DLD1 (cell line): ENCODE measurements around the gene DCAF6.

Source experiments
- in situ Hi-C: cut with HindIII; loops from 2 replicates; pipeline ENCODE4 v1.10.0; 2017; ENCODE audit warnings: low sequenced_read_pairs

DCAF6 gene

GRCh38 chr1:168099337-168099801 is 162.9 kb downstream of the DCAF6 start:
- in situ Hi-C loops = no loop called here

DNA sequence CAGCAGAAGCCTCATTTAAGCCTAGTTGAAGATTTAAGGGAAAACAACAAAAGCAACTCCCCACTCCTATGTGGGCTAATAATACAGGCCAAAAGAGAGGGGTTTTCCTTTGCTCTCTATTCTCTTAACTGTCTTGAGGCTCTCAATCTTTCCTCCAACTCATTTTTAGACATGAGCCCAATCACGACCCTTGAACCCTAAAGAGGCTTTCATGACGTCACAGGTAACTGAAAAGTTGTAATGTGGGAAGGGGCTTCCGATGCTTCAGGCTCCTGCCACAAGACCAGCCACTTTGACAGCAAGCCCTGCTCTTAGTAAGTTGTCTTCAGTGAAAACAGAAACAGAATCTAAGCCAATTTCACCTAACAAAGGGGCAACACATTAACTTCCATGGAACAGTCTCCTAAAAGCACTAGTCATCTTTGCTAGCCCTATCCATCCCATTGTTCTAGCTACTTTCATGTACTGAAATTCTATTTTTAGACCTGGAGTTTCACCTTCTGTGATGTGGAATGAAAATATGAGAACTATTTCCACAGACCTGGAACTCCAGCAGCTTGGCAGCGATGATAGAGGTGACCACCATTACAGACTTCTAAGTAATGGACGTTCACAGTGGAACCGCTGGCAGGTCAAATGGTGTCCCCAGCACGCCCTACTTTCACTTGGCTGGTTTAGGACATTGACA is 164.0 kb downstream of the DCAF6 start:
- in situ Hi-C loops = no loop called here

DNA sequence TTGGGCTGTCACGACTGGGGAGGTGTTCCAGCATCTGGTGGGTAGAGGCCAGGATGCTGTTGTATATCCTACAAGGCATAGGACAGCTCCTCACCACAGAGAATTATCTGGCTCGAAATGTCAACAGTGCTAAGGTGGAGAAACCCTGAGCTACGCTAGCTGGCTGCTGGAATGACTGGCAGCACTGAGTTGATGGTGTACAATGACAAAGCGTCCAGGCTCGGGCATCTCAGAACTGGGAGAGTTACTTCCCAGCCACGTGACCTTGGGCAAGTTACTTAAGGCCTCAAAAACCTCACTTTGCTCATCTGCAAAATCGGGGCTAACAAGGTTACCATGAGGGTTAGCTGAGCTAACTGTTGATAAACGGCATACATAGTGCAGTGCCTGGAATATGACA is 164.9 kb downstream of the DCAF6 start:
- in situ Hi-C loops = no loop called here

DNA sequence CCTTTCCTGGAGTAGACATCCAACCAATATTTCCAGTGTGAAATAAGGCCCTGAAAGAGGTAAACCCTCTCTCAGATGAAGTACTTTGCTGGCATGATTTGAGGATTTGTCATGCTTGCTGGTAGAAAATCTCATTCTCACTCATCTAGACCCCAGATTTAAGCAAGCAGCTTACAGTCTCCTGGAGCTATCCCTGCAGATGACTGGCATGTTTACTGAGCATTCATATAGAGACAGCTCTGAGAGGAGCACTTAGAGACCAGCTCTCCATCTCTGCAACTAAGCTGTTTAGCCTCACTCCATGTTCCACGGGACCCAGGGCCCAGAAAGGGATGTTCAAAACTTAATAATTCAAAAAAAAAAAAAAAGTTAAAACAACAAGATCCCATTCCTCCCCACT is 166.0 kb downstream of the DCAF6 start:
- in situ Hi-C loops = no loop called here

- in situ Hi-C loops = no loop called here
These were observed 168.1 kb downstream of the DCAF6 start for GRCh38 chr1:168104535-168104934.

- in situ Hi-C loops = no loop called here
These were observed 169.4 kb downstream of the DCAF6 start for GRCh38 chr1:168105846-168106245.

GRCh38 chr1:168106274-168106673 is 169.8 kb downstream of the DCAF6 start:
- in situ Hi-C loops = no loop called here

DNA sequence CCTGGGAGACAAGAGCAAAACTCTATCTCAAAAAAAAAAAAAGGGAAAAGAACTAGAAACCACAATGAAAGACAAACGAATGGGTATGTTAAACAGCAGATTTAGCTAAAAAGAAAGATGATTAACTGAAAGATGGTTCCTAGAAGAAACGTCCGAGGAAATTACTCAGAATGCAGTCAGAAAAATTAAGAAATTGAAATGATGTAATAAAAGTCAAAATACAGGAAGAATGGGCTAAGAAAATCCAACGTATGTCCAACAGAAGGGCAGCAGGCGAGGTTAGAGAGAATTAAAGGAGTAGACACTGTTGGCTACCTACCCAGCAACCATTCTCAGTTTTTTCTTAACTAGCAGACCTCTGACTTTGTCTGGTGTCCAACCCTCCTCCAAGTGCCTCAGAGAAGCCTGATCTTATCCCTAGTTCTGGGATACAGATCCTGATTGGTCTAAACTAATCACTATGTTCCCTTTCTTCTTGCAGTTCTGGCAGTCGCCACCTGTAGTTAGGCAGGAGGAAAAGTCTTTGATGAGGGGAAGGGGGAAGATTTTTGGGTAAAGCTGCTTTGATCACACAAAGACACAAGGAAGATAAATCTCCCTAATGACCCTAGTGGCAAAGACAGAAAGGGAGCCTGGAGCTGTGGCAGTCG is 174.5 kb downstream of the DCAF6 start:
- in situ Hi-C loops = no loop called here

- in situ Hi-C loops = no loop called here
These were observed 176.3 kb downstream of the DCAF6 start for GRCh38 chr1:168112673-168113305.

GRCh38 chr1:168114845-168115244 is 178.4 kb downstream of the DCAF6 start:
- in situ Hi-C loops = no loop called here

DNA sequence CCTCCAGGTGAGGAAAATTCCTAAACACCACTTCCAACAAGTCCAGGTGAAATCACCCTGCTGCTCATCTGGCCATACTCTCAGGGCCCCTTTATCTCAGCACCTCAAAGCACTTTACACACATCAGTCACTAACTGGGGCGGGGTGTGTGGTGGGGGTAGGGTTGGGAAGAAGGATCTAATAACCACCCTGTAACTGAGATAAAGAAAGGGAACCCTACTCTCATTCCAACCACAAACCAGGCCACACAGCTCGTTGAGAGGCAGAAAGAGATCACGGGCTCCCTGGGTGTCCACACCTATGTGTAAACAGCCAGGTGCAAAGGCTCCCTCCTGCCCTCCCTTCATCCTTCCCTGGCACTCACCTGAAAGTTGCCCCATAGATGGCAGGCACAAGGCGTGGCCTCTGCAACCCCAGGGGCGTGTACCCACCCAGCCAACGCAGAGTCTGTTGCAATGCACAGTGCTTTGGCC is 179.9 kb downstream of the DCAF6 start:
- in situ Hi-C loops = no loop called here

- in situ Hi-C loops = no loop called here
These were observed 183.3 kb downstream of the DCAF6 start for GRCh38 chr1:168119750-168120149.

DNA sequence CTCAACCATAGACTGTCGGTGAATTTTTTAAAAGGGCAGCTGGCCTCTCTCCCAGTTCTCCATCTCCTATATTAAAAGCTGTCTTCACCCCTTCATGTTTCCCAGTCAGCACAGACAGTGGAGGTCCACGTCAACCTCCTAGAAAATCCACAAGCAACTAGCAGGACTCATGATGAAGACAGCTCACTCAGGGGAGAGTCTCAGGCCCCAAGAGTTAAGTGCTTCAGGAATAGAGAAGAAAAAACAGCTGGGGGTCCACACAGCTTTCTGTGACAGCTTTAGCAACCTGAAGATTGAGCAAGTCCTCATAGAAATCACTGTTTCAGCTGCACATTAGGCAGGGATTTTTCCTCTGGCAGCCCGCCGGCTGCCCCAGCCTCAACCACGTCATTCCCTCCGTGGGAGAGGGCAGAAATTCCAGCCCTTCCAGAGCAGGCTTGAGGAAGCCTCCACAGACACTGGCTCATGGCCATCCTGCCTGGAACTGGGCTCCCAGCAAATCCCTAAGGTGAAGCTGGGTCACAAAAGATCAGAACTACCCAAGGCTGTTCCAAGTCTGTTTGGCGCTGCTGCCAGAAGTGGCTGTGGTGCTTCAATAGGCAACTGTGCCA is 185.0 kb downstream of the DCAF6 start:
- in situ Hi-C loops = no loop called here

DNA sequence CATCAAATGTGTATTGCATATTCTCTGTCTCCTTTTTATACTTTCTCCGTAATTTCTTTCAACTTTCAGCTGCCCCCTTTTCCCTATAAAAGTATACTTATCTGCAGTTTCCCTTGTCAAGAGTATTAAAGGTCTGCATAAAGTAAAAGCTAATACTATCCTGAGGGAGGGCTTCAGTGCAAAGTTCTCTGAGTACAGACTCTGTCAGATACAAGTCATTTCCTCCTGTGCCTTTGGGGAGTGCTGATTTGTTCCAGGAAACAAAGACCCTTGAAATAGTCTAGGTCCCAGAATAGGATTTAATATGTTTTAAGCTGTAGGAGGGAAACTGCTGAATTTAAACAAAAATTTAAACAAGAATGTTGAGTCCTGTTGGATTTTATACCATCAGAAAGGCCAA is 188.6 kb downstream of the DCAF6 start:
- in situ Hi-C loops = no loop called here
